OCI-LY1 (cell line): ENCODE data around the gene REPS2.

Experiments
- CTCF ChIP-seq: fragments of 200-600 bp; sonication (generic), shearing (Covaris generic); IDR thresholded peaks from 2 replicates; pipeline ENCODE4 v1.5.1; 2017; ENCODE audit warnings: mild to moderate bottlenecking, antibody characterized with exemption, low read length, moderate library complexity, mixed read lengths
- EZH2 ChIP-seq: fragments of 200-600 bp; sonication (generic), shearing (Covaris generic); IDR thresholded peaks from 2 replicates; pipeline ENCODE4 v1.8.0; 2017; ENCODE audit warnings: borderline replicate concordance, mixed run types, mild to moderate bottlenecking, antibody characterized with exemption, low read length, moderate library complexity, mixed read lengths

- TF ChIP-seq CTCF (no peak), EZH2 (no peak)
These were observed 50.9 kb downstream of the REPS2 start for GRCh38 chrX:16997313-16997712.
